ENCODE data around the gene GULP1.

DNA sequence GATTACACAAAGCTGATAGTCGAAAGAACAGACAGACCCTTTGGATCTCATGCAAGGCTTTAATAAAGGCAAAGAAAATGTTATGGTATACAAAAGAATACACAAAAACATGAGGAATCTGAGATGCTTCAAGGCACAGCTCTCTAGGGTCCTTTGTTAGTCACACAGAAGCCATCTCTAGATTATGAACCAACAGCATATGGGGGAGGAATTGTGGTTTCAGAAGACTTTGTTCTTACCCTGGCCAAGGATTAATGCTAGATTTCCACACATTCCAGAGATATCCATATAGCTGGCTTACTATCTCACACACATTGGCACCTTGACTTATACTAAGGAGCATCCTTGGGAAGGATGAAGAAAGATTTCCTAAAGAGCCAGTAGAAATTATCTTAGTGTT is 206.1 kb downstream of the GULP1 start:
- TF ChIP-seq, protein P1, sequence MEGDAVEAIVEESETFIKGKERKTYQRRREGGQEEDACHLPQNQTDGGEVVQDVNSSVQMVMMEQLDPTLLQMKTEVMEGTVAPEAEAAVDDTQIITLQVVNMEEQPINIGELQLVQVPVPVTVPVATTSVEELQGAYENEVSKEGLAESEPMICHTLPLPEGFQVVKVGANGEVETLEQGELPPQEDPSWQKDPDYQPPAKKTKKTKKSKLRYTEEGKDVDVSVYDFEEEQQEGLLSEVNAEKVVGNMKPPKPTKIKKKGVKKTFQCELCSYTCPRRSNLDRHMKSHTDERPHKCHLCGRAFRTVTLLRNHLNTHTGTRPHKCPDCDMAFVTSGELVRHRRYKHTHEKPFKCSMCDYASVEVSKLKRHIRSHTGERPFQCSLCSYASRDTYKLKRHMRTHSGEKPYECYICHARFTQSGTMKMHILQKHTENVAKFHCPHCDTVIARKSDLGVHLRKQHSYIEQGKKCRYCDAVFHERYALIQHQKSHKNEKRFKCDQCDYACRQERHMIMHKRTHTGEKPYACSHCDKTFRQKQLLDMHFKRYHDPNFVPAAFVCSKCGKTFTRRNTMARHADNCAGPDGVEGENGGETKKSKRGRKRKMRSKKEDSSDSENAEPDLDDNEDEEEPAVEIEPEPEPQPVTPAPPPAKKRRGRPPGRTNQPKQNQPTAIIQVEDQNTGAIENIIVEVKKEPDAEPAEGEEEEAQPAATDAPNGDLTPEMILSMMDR (IDR thresholded peaks at IDR 0.05), result no peak
- no peak for TF ChIP-seq POLR2A (IDR thresholded peaks at IDR 0.05)
